Esophagus squamous epithelium (tissue), 5 donors: ENCODE results near the gene PLCB1. TPM values are rescaled to one million over a fixed set of nuclear protein-coding genes. Genes with fewer than 3 reads are reported as not detected.

Source experiments
- DNase-seq: peaks from one replicate; lab custom pipeline; 2025; lab: John Stamatoyannopoulos, UW
- H3K27ac ChIP-seq, 4 donors: fragments of 200-600 bp; sonication (generic); one replicate each; pipeline ENCODE4 v1.5.1; 2016 to 2019; ENCODE audit warnings: mild to moderate bottlenecking in 1 of 4
- H3K27me3 ChIP-seq, 4 donors: fragments of 200-600 bp; sonication (generic); 1 replicate in 3 of 4; 2 replicates in 1 of 4; pipeline versions ENCODE4 v1.5.1 to v1.6.0; 2017 to 2021; ENCODE audit warnings: antibody characterized with exemption in 1 of 4
- H3K36me3 ChIP-seq, 3 donors: fragments of 200-600 bp; sonication (generic); one replicate each; pipeline ENCODE4 v1.5.1; 2016 to 2019
- H3K4me1 ChIP-seq, 3 donors: fragments of 200-600 bp; sonication (generic); one replicate each; pipeline ENCODE4 v1.5.1; 2017 to 2019
- H3K4me3 ChIP-seq, 4 donors: fragments of 200-600 bp; sonication (generic); 1 replicate in 3 of 4; 2 replicates in 1 of 4; pipeline ENCODE4 v1.5.1; 2016 to 2019; ENCODE audit warnings: mild to moderate bottlenecking in 2 of 4, moderate library complexity in 1 of 4
- H3K9me3 ChIP-seq, 3 donors: fragments of 200-600 bp; sonication (generic); one replicate each; pipeline ENCODE4 v1.5.1; 2016 to 2019
- CTCF ChIP-seq, 6 experiments: fragments of 450-650 bp in 4 of 6; fragments of 200-600 bp in 2 of 6; sonication (generic) in 2 of 6; IDR thresholded peaks; one replicate each; pipeline ENCODE4 v1.5.1; 2016 to 2019; ENCODE audit warnings: antibody characterized with exemption in 6 of 6, mild to moderate bottlenecking in 4 of 6, moderate library complexity in 4 of 6
- POLR2A ChIP-seq, 4 donors: fragments of 450-650 bp; IDR thresholded peaks; one replicate each; pipeline ENCODE4 v1.6.1; 2017; ENCODE audit warnings: antibody characterized with exemption in 4 of 4, mild to moderate bottlenecking in 4 of 4, moderate library complexity in 3 of 4
- WGBS, 2 donors: methylation state at CpG; one replicate each; pipeline ENCODE4 v1.1.5; 2018; 5-methylcytosine and 5-hydroxymethylcytosine counted together
- intact Hi-C: fragments of 100-400 bp; cut with DNase I; formaldehyde crosslinking; loops from one replicate; pipeline ENCODE4 v1.15.0; 2022
- total RNA-seq, 4 donors: library from RNA; depleted of rRNA; stranded (reverse); fragments of >200 nt; gene quantifications; one replicate each; pipeline ENCODE4 v1.1.0, GENCODE V29; 2016
- donor health status: DM: yes; HTN: yes; CAD: no.

The PLCB1 gene
- total RNA-seq, 4 donors from 2014 or later = 1.9 to 20.4 (median 5.0) TPM

DNA sequence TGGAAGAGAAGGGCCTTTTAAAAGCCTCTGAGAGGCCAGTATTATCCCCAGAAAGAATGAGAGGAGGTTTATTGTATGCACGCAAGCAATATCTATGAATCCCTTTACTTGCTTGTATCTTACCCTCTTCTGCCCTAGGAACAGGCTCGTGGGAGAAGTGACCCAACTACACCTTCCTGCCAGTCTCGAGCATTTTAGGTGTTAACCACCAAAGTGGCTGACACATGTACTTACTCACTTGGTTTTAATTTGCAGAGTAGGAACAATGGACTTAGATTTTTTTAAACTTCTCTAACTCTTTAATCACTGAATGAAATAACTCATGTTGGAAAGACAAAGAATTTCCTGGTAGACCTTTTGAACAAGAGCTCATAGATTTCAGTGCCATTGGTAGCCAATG, 296.9 kb downstream of the PLCB1 start:
- Histone ChIP-seq H3K4me1 (peaks cover 0 to 7% (median 0%) of the 10 kb centered on the region in 3 donors), H3K36me3 (no peaks in the 10 kb centered on the region), H3K27me3 (no peaks in the 10 kb centered on the region), H3K4me3 (no peak overlapping the region), H3K27ac (no peak overlapping the region), H3K9me3 (no peaks in the 10 kb centered on the region)
- intact Hi-C loops = no loop called here
- no peak for DNase-seq
- 64 to 67% methylated on average over 3 of the region's 3 CpGs for WGBS, 2 donors
- no peak for TF ChIP-seq CTCF (IDR thresholded peaks at IDR 0.05)
- TF ChIP-seq POLR2A (IDR thresholded peaks at IDR 0.05) = no peak

GRCh38 chr20:8431538-8432434, 299.7 kb downstream of the PLCB1 start:
- no peak overlapping the region for H3K4me3 ChIP-seq
- H3K27me3 ChIP-seq = no peaks in the 10 kb centered on the region
- intact Hi-C loops = no loop called here
- TF ChIP-seq CTCF (IDR thresholded peaks at IDR 0.05) (no peak), POLR2A (IDR thresholded peaks at IDR 0.05) (no peak)
- no peaks in the 10 kb centered on the region for H3K9me3 ChIP-seq
- peak overlapping the region in 2 of 4 donors; percentile 2 to 49 for H3K27ac ChIP-seq
- H3K36me3 ChIP-seq = no peaks in the 10 kb centered on the region
- 70 to 81% methylated on average over 7 to 11 of the region's 11 CpGs for WGBS, 2 donors
- H3K4me1 ChIP-seq = peaks cover 0 to 7% (median 0%) of the 10 kb centered on the region in 3 donors
- no peak for DNase-seq

DNA sequence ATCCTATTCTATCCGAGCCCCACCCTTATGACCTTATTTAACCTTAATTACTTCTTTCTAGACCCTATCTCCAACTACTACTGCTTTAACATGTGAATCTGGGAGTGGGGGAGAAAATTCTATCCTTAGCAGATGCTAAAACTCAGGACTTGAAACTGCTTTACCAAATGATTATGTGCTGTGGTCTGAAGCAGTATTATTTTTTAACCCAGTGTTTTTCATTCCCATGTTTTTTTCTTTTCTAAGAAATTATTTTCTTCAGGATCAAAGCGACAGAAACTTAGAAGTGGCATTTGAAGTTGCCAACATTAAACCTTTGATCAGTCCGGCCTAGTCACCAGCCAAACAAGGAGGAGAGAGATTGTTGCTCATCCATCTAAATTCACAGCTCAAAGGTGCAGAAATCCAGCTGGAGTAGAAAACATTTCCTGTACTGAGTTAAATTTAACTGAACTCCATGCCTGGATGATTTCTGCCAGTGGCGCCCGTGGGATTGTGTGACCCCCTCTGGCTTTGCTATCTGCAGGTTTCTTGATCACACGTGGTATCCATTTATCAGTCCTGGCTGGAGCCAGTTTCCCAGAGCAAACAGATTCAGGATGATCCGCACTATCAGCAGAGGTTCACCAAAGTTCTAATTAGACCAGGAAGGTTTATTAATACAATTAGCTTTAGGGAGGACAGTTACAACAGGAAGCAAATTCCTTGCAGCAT, 300.5 kb downstream of the PLCB1 start:
- H3K27ac ChIP-seq = peak overlapping the region in 1 of 4 donors; percentile 2

DNA sequence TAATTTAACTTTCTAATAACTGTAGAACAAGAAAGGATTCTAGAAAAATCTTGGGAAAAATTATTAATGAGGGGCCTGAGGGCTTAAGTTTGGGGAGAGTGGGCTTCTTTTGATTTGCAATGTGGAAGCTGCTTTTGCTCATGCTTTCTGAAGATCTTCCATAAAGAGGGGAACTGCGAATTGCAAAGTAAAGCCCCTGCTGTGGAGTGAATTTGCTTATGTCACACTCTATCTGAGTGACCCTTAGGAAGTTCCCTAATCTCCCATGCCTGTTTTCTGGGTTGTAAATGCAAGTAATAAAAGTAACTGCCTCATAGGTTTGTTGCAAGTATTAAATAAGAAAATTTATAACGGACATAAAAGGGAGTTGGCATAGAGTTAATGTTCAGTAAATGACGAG, 301.2 kb downstream of the PLCB1 start:
- WGBS, 2 donors = 58 to 61% methylated on average over 3 of the region's 3 CpGs
- Histone ChIP-seq H3K4me3 (no peak overlapping the region), H3K27me3 (no peaks in the 10 kb centered on the region), H3K27ac (no peak overlapping the region), H3K36me3 (no peaks in the 10 kb centered on the region), H3K9me3 (no peaks in the 10 kb centered on the region), H3K4me1 (peaks cover 0 to 7% (median 0%) of the 10 kb centered on the region in 3 donors)
- intact Hi-C loops = no loop called here
- DNase-seq = no peak
- TF ChIP-seq CTCF (IDR thresholded peaks at IDR 0.05) = no peak
- TF ChIP-seq POLR2A (IDR thresholded peaks at IDR 0.05) = no peak

More for the DNA sequence above, 300.5 kb downstream of the PLCB1 start:
- DNase-seq = no peak
- Histone ChIP-seq H3K9me3 (no peaks in the 10 kb centered on the region), H3K4me3 (no peak overlapping the region), H3K27me3 (no peaks in the 10 kb centered on the region), H3K36me3 (no peaks in the 10 kb centered on the region), H3K4me1 (peaks cover 0 to 7% (median 0%) of the 10 kb centered on the region in 3 donors)
- 54 to 65% methylated on average over 6 to 7 of the region's 7 CpGs for WGBS, 2 donors
- TF ChIP-seq POLR2A (IDR thresholded peaks at IDR 0.05) (no peak), CTCF (IDR thresholded peaks at IDR 0.05) (no peak)
- intact Hi-C loops = no loop called here
